GM19324 (cell line): ENCODE results near the gene KIF1C.
"Not testable (repeated sequence)": the region's sequence is repeated elsewhere in the genome, so short reads cannot be mapped to it uniquely, and the experiment has no call there.

Experiments used
- ATAC-seq: cut with Tn5 transposase; IDR thresholded peaks from one replicate; pipeline ENCODE4 v1.9.1; 2021; ENCODE audit warnings: mild to moderate bottlenecking, moderate library complexity; ENCODE audit not compliant: unreplicated experiment, low FRiP score

Gene KIF1C

DNA sequence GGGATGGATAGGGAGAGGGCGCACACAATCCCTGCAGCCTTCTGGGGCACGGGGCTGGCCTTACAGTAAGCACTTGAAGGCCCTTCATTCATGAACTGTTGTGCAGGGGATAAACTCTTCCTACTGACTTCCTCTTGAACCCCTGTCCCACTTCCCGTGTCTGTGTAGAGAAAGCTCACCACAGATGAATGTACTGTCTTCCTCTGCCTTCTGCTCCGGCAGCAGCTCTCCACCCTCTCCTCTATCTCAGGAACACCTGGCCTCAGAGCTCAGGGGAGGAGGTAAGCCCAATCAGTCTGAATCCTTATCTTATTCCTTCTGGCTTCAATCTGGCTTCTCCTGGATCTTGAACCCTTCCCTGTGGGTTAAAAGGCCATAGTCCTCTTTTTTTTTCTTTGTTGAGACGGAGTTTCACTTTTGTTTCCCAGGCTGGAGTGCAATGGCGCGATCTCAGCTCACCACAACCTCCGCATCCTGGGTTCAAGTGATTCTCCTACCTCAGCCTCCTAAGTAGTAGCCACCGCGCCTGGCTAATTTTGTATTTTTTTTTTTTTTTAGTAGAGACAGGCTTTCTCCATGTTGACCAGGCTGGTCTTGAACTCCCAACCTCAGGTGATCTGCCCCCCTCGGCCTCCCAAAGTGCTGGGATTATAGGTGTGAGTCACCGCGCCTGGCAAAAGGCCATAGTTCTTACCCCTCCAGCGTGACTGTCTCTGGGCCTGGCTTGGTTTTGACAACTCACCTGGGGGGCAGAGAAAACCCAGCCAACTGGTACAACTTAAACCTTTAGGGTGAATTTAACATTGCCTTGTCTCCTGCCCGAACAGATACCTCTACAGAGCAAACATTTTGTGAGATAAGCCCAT, 44.6 kb downstream of the KIF1C start:
- ATAC-seq, result no peak

DNA sequence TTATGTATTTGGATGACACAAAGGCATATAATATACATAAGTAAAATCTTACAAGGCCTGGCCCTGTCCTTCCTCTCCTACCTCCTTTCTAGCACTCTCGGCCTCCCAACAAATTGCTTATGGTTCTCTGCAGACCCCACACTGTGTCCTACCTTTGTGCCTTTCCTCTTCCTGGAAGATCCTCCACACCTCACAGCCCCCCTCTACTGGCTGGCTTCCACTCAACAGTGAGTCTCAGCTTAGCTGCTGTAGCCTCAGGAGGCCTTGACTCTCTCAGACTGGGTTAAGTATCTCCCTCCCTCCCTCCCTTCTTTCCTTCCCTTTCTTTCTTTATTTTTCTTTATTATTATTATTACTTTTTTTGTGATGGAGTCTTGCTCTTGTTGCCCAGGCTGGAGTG, 45.8 kb downstream of the KIF1C start:
- no peak for ATAC-seq

DNA sequence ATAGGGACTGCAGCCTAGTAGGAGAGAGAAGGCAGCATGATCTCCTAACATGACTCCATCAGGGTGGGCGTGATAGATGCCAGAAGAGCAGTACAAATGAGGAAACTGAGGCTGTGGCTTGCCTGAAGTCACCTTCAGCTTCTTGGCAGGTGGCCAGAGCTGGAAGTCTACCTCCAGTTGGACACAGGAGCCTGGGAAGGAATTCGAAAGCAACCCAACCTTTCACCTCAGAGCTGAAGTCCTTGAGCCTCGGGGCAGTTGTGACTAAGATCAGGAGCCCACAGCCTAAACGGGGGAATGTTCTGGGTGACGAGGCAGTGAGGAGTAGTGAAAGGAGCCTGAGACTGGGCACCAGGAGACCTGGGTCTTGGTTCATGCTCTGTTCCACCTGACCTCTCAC, 46.9 kb downstream of the KIF1C start:
- no peak for ATAC-seq

DNA sequence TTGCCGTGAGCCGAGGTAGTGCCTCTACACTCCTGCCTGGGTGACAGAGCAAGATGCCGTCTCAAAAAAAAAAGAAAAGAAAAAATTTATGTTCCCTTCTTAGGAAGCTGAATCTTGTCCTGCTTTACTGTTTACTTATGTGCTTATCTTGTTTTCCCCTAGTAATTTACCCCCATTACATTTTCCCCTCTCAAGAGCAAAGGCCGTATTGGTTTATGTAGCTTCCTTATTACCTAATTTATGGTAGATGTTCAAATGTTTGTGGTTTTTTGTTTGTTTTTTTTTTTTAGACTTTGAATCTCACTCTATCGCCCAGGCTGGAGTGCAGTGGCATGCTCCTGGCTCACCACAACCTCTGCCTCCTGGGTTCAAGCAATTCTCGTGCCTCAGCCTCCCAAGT, 47.7 kb downstream of the KIF1C start:
- no peak for ATAC-seq

DNA sequence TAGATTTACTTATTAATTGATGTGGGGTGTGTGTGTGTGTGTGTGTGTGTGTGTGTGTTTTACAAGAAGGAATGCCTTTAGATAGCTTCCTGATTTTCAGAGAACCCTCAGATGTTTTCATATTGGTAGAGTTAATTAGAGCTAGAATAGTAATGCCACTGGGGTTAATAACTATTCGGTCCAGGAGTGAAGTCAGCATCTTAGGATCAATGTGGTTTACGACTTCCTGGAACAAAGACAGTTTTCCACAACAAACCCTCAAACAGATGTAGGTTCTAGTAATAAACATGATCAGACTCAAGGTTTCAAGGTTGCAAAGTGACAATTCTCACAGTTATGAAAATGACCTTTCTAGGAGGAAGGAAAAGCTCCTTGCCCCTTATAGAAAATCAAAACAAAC, 49.7 kb downstream of the KIF1C start:
- ATAC-seq, result no peak

DNA sequence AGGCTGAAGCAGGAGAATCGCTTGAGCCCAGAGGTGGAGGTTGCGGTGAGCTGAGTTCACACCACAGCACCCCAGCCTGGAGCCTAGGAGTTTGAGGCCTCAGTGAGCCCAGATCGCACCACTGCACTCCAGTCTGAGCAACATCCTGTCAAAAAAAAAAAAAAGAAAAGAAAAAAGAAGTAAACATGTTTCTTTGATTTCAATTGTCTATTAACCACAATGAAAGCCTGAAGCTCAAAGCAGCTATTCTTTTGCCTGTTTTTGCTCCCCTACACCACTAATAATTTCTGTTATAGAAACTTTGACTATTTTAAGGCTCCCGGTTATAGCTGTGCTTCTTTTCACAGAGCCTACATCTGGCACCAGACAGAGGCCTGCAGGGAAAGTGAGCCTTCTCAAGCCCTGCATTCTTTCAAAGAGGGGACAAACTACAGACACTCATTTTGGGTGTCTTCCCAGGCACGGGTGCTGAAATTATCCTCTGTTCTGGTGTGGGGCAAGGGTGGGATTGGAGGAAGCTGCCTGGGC, 51.6 kb downstream of the KIF1C start:
- ATAC-seq, result no peak

DNA sequence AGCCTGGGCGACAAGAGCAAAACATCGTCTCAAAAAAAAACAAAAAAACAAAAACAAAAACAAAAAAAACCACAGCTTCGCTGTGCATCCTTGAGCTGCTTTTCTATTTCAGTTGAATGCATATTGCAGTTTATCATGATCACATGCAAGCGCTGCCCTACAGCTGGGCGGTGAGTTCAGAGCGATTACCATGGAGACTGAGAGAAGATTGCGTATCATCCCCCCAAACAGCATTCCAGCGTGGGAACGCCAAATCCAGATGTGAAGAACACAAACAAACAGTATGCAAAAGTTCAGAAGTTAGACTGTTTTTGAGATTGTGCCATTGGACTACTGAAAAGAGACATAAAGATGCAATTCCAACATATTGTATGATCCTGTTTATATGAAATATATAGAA, 52.5 kb downstream of the KIF1C start:
- ATAC-seq, result no peak

DNA sequence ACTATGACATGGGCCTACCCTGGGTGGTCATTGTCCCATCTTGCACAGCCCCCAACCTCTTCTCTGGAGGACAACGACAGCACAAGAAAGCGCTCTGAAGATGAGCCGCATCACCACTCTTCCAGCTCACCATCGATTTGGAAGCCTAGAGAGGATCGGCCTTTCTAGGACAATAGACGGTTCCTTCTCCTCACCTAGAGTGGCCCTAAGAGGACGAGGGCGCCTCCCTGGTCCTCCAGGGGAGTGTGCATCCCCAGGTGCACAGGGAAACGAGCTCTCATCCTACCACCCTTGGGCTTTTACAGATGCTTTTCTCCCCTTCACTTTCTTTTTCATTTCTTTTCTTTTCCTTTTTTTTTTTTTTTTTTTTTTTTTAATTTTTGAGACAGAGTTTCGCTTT, 57.8 kb downstream of the KIF1C start:
- ATAC-seq, result no peak

DNA sequence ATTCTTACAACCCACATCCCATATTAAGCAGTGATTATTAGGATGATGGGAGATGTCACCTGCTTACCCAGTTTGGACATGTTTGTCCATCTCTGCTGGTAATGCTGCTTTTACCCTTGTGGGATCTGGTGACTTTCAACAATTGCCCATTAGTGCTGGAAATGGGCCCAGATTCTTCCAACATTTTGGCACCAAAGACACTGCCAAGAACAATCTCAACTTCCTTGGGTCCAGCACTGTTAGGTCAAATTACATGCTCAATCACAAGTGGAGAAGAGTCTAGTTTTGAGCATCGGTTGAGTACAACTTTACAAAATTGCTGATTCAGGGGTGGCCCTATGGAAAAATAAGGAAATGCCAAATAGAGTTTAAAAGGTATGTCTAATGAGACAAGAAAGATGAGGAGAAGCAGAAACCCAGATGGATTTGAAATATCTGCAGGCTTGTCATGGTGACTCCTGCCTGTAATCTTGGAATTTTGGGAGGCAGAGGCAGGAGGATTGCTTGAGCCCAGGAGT, 67.5 kb downstream of the KIF1C start:
- ATAC-seq, result no peak

DNA sequence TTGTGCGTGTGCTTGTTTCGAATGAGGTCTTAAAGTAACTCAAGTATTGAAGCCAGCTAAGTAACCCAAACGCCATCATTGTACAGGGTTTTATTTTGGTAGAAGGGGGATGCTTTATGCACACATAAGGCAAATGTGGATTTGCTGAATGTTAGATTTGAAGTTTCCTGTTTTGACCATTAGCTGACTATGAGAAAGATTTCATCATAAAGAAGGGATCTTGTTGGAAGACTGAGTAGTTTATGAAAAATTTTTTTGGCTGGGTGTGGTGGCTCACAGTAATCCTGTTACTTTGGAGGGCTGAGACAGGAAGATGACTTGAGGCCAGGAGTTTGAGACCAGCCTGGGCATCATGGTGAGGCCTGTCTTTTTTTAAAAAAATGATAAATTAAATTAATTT, 70.5 kb downstream of the KIF1C start:
- no peak for ATAC-seq

DNA sequence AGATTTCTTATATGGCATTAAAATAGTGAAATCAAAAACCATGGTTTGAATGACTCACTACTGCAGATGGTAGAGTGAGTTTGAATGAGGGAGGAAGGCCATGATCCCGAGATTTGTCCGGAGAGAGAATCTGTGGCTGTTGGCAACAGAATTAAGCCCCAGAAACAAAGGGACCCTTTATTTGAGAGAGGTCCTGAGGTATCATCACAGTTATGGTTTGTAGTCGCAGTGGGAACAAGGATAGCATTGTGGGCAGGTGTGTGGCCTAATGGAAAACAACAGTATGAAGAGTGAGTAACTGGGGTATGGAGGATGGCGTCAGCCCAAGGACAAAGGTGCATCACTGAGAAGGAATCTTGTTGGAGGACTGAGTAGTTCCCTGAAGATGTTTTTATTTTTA, 72.0 kb downstream of the KIF1C start:
- ATAC-seq, result no peak

DNA sequence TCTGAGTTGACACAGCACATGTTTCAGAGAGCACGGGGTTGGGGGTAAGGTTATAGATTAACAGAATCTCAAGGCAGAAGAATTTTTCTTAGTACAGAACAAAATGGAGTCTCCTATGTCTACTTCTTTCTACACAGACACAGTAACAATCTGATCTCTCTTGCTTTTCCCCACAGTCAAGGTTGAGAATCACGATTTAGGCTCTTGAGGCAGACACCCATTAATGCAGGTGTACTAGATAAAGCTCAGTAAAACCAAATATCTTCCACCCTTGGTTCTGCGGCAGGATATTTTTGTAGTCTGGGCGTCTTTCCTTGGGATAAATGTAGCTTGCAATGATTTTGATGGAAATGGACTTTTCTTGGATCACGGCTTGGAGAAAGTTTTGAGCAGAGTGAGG, 77.7 kb downstream of the KIF1C start:
- not testable (repeated sequence) for ATAC-seq

DNA sequence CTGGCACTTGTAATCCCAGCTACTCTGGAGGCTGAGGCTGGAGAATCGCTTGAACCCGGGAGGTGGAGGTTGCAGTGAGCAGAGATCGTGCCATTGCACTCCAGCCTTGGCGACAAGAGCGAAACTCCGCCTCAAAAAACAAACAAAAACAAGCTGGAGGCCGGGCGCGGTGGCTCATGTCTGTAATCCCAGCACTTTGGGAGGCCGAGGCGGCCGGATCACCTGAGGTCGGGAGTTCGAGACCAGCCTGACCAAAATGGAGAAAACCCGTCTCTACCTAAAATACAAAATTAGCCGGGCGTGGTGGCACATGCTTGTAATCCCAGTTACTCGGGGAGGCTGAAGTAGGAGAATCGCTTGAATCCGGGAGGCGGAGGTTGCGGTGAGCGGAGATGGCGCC, 79.5 kb downstream of the KIF1C start:
- ATAC-seq, result not testable (repeated sequence)

DNA sequence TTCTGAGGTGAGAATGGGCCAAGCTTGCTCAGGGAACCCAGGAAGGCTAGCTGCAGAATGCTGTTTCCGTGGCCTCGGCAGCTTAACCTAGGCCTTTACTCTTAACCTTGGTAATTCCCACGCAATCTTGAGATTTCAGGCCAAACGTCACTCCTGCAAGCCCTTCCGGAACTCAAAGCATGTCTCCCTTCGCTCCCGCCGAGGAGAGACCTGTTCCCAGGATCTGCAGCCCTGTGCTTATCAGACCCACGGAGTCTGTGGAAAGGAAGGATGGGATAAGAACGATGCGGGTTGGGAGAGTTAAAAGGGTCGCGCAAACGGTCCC, 80.0 kb downstream of the KIF1C start:
- ATAC-seq, result no peak
